GM12892 (cell line): ENCODE data around the gene CBFA2T2.

Source experiments
- POLR2A ChIP-seq: IDR thresholded peaks from 2 replicates; pipeline ENCODE4 v1.6.1; 2011; ENCODE audit warnings: low read depth, low read length, control low read depth
- POLR2AphosphoS5 ChIP-seq: IDR thresholded peaks from 2 replicates; pipeline ENCODE4 v1.6.1; 2011; ENCODE audit warnings: low read depth, low read length, control low read depth
- TAF1 ChIP-seq: IDR thresholded peaks from 2 replicates; pipeline ENCODE4 v1.6.1; 2011; ENCODE audit warnings: low read depth, mild to moderate bottlenecking, control low read depth, low read length, borderline replicate concordance

GRCh38 chr20:33630507-33630906, 140.6 kb downstream of the CBFA2T2 start:
- TF ChIP-seq POLR2AphosphoS5 (no peak), POLR2A (no peak), TAF1 (no peak)
